Keratinocyte (primary cell): ENCODE results near the gene RBAK.

ENCODE experiments used
- EZH2 ChIP-seq: IDR thresholded peaks from one replicate; pipeline ENCODE4 v1.6.1; 2012; ENCODE audit warnings: inconsistent platforms, mild to moderate bottlenecking, low read length, moderate library complexity
- TF ChIP-seq, protein P1 (sequence below), 3 experiments: IDR thresholded peaks in 1 of 3; conservative IDR thresholded peaks in 1 of 3; optimal IDR thresholded peaks in 1 of 3; 2 replicates in 2 of 3; 3 replicates in 1 of 3; pipeline versions ENCODE3 to v1.5.1; 2011; ENCODE audit warnings: low read length in 3 of 3, mild to moderate bottlenecking in 3 of 3, moderate library complexity in 2 of 3, control low read depth in 1 of 3, inconsistent platforms in 1 of 3; ENCODE audit not compliant: insufficient read depth in 2 of 3; ENCODE audit errors: extremely low read depth in 1 of 3

DNA sequence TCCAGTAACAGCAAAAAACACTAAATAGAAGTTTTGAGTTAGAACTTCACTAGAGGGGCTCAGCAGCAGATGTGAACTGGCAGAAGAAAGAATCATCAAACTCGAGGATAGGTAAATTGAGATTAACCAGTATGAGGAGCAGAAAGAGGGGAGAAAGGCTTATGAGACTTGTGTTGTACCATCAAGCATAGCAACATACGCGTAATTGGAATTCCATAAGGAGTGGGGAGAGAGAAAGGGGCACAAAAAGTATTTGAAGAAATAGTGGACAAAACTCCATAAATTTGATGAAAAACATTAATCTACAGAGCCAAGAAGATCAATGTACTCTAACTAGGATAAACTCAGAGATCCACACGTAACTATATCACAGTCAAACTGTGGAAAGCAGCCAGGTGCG, 48.3 kb downstream of the RBAK start:
- TF ChIP-seq, protein P1, sequence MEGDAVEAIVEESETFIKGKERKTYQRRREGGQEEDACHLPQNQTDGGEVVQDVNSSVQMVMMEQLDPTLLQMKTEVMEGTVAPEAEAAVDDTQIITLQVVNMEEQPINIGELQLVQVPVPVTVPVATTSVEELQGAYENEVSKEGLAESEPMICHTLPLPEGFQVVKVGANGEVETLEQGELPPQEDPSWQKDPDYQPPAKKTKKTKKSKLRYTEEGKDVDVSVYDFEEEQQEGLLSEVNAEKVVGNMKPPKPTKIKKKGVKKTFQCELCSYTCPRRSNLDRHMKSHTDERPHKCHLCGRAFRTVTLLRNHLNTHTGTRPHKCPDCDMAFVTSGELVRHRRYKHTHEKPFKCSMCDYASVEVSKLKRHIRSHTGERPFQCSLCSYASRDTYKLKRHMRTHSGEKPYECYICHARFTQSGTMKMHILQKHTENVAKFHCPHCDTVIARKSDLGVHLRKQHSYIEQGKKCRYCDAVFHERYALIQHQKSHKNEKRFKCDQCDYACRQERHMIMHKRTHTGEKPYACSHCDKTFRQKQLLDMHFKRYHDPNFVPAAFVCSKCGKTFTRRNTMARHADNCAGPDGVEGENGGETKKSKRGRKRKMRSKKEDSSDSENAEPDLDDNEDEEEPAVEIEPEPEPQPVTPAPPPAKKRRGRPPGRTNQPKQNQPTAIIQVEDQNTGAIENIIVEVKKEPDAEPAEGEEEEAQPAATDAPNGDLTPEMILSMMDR (optimal IDR thresholded peaks at IDR 0.05 in 1 of 3, IDR thresholded peaks at IDR 0.05 in 1 of 3, conservative IDR thresholded peaks at IDR 0.05 in 1 of 3; ENCODE audit: extremely low read depth in 1 of 3, insufficient read depth in 2 of 3, low read length in 3 of 3), result no peak
- no peak for TF ChIP-seq EZH2
